ENCODE results near the gene PHF20.

GRCh38 chr20:35886537-35886936, 114.7 kb downstream of the PHF20 start:
- TF ChIP-seq CTCF (IDR thresholded peaks at IDR 0.05) (no peak), POLR2A (IDR thresholded peaks at IDR 0.05) (no peak), POLR2AphosphoS5 (IDR thresholded peaks at IDR 0.05) (no peak)

Measured in gastroesophageal sphincter (tissue), 3 donors.